NB4 (cell line): ENCODE data around the gene UFD1.

Experiments
- DNase-seq: peaks from one replicate; pipeline ENCODE4 v3.0.0; 2010; ENCODE audit warnings: low read depth
- H3K4me3 ChIP-seq: one replicate; pipeline ENCODE4 v1.5.1; 2011; ENCODE audit warnings: mild to moderate bottlenecking, low read depth, low read length, moderate library complexity
- MYC ChIP-seq: IDR thresholded peaks from 2 replicates; pipeline ENCODE4 v1.6.1; 2011; ENCODE audit warnings: low read depth, low read length
- POLR2A ChIP-seq: IDR thresholded peaks from 2 replicates; pipeline ENCODE4 v1.6.1; 2011; ENCODE audit warnings: mild to moderate bottlenecking; ENCODE audit not compliant: insufficient read length; ENCODE audit errors: extremely low read depth
- TF ChIP-seq, protein P1 (sequence below): IDR thresholded peaks from one replicate; pipeline ENCODE4 v1.5.1; 2012; ENCODE audit warnings: low read depth, low read length
- TF ChIP-seq, protein P2 (sequence below): IDR thresholded peaks from 2 replicates; pipeline ENCODE4 v1.6.1; 2011; ENCODE audit warnings: low read depth, low read length

The UFD1 gene

DNA sequence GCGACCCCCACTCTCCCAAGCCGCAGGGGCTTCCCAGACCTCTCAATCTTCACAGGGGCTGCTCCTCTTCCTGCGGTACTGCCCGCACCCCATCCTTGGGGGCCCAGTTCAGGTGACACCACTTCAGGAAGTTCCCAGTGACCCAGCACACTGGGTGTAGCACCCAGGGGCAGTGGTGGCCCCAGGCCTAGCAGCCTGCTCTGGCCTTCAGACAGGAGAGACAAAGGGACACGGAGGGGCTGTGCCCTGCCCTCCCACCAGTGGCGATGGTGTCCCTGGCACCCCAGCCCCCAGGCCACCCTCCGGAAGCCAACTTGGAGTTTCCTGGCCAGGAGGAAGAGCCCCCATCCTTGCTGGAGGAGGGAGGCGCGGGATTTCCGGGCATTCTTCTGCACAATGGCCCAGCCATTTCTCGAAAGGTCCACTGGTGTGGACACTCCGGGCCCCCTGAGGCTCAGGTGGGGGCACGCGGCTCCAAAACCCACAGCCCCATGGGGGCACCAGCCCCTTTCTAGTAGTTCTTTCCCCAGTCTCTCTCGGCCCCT is 46.2 kb upstream of the UFD1 start:
- H3K4me3 ChIP-seq, result no peak overlapping the region
- DNase-seq, result no peak
- no peak for TF ChIP-seq POLR2A
- TF ChIP-seq, protein P1, sequence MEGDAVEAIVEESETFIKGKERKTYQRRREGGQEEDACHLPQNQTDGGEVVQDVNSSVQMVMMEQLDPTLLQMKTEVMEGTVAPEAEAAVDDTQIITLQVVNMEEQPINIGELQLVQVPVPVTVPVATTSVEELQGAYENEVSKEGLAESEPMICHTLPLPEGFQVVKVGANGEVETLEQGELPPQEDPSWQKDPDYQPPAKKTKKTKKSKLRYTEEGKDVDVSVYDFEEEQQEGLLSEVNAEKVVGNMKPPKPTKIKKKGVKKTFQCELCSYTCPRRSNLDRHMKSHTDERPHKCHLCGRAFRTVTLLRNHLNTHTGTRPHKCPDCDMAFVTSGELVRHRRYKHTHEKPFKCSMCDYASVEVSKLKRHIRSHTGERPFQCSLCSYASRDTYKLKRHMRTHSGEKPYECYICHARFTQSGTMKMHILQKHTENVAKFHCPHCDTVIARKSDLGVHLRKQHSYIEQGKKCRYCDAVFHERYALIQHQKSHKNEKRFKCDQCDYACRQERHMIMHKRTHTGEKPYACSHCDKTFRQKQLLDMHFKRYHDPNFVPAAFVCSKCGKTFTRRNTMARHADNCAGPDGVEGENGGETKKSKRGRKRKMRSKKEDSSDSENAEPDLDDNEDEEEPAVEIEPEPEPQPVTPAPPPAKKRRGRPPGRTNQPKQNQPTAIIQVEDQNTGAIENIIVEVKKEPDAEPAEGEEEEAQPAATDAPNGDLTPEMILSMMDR, result no peak
- TF ChIP-seq, protein P2, sequence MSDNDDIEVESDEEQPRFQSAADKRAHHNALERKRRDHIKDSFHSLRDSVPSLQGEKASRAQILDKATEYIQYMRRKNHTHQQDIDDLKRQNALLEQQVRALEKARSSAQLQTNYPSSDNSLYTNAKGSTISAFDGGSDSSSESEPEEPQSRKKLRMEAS, result no peak
- no peak for TF ChIP-seq MYC

DNA sequence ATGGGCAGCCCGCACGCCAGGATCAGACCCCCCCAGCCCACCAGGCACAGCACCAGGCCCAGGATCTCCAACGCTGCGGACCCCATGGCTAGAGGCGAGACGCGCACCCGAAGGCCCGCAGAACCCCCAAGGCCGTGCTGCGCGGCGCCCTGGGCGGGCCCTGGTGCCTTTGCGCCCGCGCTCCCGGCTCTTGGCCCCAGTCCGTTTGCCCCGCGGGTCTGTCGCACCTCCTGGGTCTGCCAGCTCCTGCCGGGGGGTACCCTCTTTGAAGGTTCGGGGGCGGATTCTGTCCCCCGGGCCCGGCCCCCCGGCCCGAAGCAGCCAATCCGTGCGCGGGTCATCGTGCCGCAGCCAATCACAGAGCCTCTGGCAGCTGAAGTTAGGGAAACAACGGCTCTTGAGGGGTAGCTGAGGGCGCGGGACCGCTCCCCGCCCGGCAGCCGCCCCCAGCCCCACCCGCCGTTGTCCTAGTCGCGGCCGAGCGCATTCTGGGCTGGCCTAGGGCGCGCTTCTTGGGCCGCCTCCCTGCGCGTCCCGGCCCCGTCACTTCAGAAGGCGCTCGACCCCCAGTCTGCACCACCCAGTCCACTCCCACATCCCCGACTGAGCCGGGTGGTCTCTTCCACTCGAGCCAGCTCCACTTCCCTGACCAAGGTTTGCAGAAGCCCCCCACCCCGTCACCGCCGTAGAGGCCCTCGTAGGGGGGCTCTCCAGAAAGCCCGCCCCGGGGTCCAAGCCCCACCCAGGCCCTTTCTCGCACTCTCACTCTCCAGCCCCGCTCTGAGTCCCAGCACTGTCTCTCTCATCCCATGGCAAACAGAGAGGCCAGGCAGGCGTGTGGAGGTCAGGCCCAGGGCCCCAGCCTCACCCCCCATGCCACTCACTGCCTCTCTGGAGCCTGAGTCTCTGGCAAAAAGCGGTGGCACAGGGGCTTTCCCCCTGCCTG is 45.5 kb upstream of the UFD1 start, which contains the start of gene CLDN5:
Gene CLDN5 (minus strand): TSS at position 241 of the 946 bp plus-strand sequence. CDS start 155 bp downstream, at position 86.
- no peak for TF ChIP-seq MYC
- TF ChIP-seq, protein P2, result no peak
- TF ChIP-seq, protein P1, result no peak
- no peak for TF ChIP-seq POLR2A
- H3K4me3 ChIP-seq, result no peak within 1 kb of the TSS
- DNase-seq, result no peak

DNA sequence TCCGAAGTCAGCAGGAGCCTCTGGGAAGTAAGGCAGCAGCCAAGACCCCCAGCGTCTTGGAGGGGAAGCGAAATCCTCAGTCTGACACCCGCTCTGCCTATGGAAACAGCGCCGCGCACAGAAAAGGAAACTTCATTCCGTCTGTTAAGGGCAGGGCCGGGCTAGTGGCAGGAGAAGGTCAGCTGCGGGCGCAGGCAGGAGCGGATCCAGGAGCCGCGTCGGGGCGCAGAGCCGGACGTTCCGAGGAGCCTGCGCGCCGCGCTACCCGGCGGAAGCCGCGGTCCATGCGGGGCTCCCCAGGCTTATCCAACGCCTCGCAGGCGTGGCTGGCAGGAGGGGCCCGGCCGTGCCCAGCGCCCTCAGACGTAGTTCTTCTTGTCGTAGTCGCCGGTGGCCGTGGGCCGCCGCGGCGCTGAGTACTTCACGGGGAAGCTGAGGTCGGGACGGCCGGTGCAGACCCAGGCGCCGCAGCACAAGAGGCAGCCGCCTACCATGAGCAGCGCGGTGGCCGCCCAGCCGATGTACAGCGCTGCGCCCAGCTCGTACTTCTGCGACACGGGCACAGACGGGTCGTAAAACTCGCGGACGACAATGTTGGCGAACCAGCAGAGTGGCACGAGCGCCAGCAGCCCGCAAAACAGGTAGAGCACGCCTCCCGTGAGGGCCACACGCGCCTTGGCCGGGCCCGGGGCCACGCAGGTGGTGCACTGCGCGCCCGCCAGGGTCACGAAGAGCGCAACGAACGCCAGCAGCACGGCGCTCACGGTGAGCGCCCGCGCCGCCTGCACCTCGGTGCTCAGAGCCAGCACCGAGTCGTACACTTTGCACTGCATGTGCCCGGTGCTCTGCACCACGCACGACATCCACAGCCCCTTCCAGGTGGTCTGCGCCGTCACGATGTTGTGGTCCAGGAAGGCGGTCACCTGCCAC is 44.5 kb upstream of the UFD1 start:
- TF ChIP-seq POLR2A, result no peak
- TF ChIP-seq, protein P1, result no peak
- no peak for TF ChIP-seq MYC
- TF ChIP-seq, protein P2, result no peak
- H3K4me3 ChIP-seq, result no peak overlapping the region
- no peak for DNase-seq

DNA sequence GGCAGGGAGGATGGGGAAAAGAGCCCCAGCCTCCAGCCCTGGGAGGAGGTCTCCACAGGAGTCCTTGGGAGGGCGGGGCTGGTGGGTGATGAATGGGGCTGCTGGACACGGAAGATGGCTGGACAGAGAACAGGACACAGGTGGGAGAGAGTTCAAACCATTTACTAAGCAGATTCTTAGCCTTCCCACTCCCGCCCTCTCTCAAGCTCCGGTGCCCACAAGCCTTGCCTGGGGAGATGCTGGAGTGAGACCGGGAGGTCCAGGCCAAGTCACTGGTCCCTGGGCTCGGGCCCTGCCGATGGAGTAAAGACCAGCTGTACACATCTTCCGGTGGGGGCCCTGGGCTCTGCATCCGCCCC is 43.9 kb upstream of the UFD1 start:
- DNase-seq, result no peak
- TF ChIP-seq, protein P1, result no peak
- TF ChIP-seq, protein P2, result no peak
- TF ChIP-seq MYC, result no peak
- no peak for TF ChIP-seq POLR2A
- no peak overlapping the region for H3K4me3 ChIP-seq

DNA sequence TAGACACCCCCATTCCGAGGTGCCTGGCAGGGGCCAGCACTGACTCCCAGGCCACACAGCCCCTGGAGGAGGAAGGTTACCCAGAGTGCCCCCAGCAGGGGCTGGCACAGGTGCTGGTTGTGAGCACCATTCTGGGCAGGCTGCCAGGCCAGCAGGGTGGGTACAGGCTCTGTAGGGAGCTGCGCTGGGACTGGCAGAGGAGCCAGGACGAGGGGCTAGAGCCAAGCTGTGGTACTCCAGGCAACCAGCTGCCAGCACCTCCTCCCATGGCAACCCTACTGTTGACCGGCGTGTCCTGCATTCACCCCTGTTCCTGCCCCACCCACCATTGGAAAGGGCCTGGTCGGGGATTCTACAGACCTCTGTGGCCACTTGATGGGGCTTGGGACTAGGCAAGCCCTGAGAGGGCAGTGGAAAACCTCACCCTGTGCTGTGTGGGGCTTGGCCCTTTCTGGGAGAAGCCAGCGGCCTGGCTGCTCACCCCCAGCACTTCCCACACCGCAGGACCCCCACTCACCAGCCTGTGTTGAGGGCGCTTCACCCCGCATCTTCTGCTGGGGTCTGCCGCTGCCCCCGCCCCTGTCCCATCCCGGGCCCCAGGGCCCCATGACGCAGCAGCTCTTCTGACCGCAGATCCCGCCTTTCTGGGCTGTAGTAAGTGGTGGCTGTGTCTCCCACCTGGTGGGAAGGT is 43.3 kb upstream of the UFD1 start:
- H3K4me3 ChIP-seq, result no peak overlapping the region
- TF ChIP-seq MYC (no peak), POLR2A (no peak)
- TF ChIP-seq, protein P2, result no peak
- TF ChIP-seq, protein P1, result no peak
- no peak for DNase-seq
